ENCODE results near the gene PRIM1. TPM values are rescaled to one million over a fixed set of nuclear protein-coding genes. Genes with fewer than 3 reads are reported as not detected.

Gene PRIM1
- polyA plus RNA-seq, 1 donor (not counting 4 experiments of a cell fraction or from before 2014, with no cell fraction given): 12.0 TPM

- H3K9me1 ChIP-seq (ENCODE audit: control insufficient read depth, extremely low read depth, insufficient read depth, low read length): no peaks in the 10 kb centered on the region
- no peaks in the 10 kb centered on the region for H3K79me2 ChIP-seq (ENCODE audit: control insufficient read depth, insufficient read depth, low read length)
- no peak overlapping the region for H3K27ac ChIP-seq (ENCODE audit: control insufficient read depth, insufficient read depth, low read length)
- H3K4me1 ChIP-seq (ENCODE audit: control insufficient read depth, extremely low read depth, insufficient read depth, low read length): no peaks in the 10 kb centered on the region
- no peaks in the 10 kb centered on the region for H4K20me1 ChIP-seq (ENCODE audit: control insufficient read depth, extremely low read depth, insufficient read depth, low read length)
- no peak overlapping the region for H3K4me3 ChIP-seq (ENCODE audit: control insufficient read depth in 2 of 3, extremely low read depth in 1 of 3, insufficient read depth in 2 of 3, low read depth in 1 of 3, low read length in 3 of 3)
- no peak overlapping the region for H2AFZ ChIP-seq (ENCODE audit: control insufficient read depth, low read length)
- DNase-seq (ENCODE audit: low read depth, low spot score) (no peak), FAIRE-seq (no peak)
- H3K27me3 ChIP-seq (ENCODE audit: control insufficient read depth, extremely low read depth, insufficient read depth, low read length): no peaks in the 10 kb centered on the region
- TF ChIP-seq CTCF (optimal IDR thresholded peaks at IDR 0.05 in 1 of 3, IDR thresholded peaks at IDR 0.05 in 1 of 3, conservative IDR thresholded peaks at IDR 0.05 in 1 of 3; ENCODE audit: extremely low read depth in 1 of 3, insufficient read depth in 2 of 3, low read length in 3 of 3): no peak
- TF ChIP-seq EZH2 (IDR thresholded peaks at IDR 0.05; ENCODE audit: low read length): no peak
- no peak overlapping the region for H3K4me2 ChIP-seq (ENCODE audit: control insufficient read depth, extremely low read depth, insufficient read depth, low read depth, low read length)
- no peaks in the 10 kb centered on the region for H3K9me3 ChIP-seq (ENCODE audit: control insufficient read depth, low read depth, low read length)
- dilution Hi-C loops (cut with MboI; ENCODE audit: extremely low pct_ligation_motif_present, low sequenced_read_pairs): no loop called here
- no peaks in the 10 kb centered on the region for H3K36me3 ChIP-seq (ENCODE audit: control insufficient read depth in 2 of 2, extremely low read depth in 1 of 2, insufficient read depth in 2 of 2, low read length in 2 of 2)
- no peak overlapping the region for H3K9ac ChIP-seq (ENCODE audit: control insufficient read depth, extremely low read depth, insufficient read depth, low read length)
Measured at GRCh38 chr12:56769868-56770267, 17.7 kb upstream of the PRIM1 start.

GRCh38 chr12:56768424-56768823, 16.3 kb upstream of the PRIM1 start:
- H4K20me1 ChIP-seq (ENCODE audit: control insufficient read depth, extremely low read depth, insufficient read depth, low read length): no peaks in the 10 kb centered on the region
- dilution Hi-C loops (cut with MboI; ENCODE audit: extremely low pct_ligation_motif_present, low sequenced_read_pairs): no loop called here
- H3K4me2 ChIP-seq (ENCODE audit: control insufficient read depth, extremely low read depth, insufficient read depth, low read depth, low read length): no peak overlapping the region
- no peak for TF ChIP-seq CTCF (optimal IDR thresholded peaks at IDR 0.05 in 1 of 3, IDR thresholded peaks at IDR 0.05 in 1 of 3, conservative IDR thresholded peaks at IDR 0.05 in 1 of 3; ENCODE audit: extremely low read depth in 1 of 3, insufficient read depth in 2 of 3, low read length in 3 of 3)
- no peak for TF ChIP-seq EZH2 (IDR thresholded peaks at IDR 0.05; ENCODE audit: low read length)
- FAIRE-seq (no peak), DNase-seq (ENCODE audit: low read depth, low spot score) (no peak)
- no peak overlapping the region for H3K27ac ChIP-seq (ENCODE audit: control insufficient read depth, insufficient read depth, low read length)
- no peaks in the 10 kb centered on the region for H3K9me3 ChIP-seq (ENCODE audit: control insufficient read depth, low read depth, low read length)
- no peak overlapping the region for H2AFZ ChIP-seq (ENCODE audit: control insufficient read depth, low read length)
- no peaks in the 10 kb centered on the region for H3K36me3 ChIP-seq (ENCODE audit: control insufficient read depth in 2 of 2, extremely low read depth in 1 of 2, insufficient read depth in 2 of 2, low read length in 2 of 2)
- H3K79me2 ChIP-seq (ENCODE audit: control insufficient read depth, insufficient read depth, low read length): no peaks in the 10 kb centered on the region
- no peaks in the 10 kb centered on the region for H3K27me3 ChIP-seq (ENCODE audit: control insufficient read depth, extremely low read depth, insufficient read depth, low read length)
- H3K4me1 ChIP-seq (ENCODE audit: control insufficient read depth, extremely low read depth, insufficient read depth, low read length): no peaks in the 10 kb centered on the region
- H3K9me1 ChIP-seq (ENCODE audit: control insufficient read depth, extremely low read depth, insufficient read depth, low read length): no peaks in the 10 kb centered on the region
- H3K9ac ChIP-seq (ENCODE audit: control insufficient read depth, extremely low read depth, insufficient read depth, low read length): no peak overlapping the region
- H3K4me3 ChIP-seq (ENCODE audit: control insufficient read depth in 2 of 3, extremely low read depth in 1 of 3, insufficient read depth in 2 of 3, low read depth in 1 of 3, low read length in 3 of 3): no peak overlapping the region

Measured in keratinocyte (primary cell).